Keratinocyte (primary cell): Measurements from ENCODE around the gene ADRA2C. TPM values are rescaled to one million over a fixed set of nuclear protein-coding genes. Genes with fewer than 3 reads are reported as not detected.

ENCODE experiments used
- DNase-seq: peaks from one replicate; pipeline ENCODE4 v3.0.0-alpha.2; 2011; ENCODE audit warnings: low read depth, missing footprints, low spot score
- FAIRE-seq: peaks from 2 replicates; lab custom pipeline; 2011; peaks lifted over from hg19 to GRCh38; lab: Jason Lieb, UNC
- H2AFZ ChIP-seq: 2 replicates; pipeline ENCODE4 v1.6.0; 2012; ENCODE audit warnings: low read length, control low read depth, inconsistent platforms; ENCODE audit not compliant: control insufficient read depth
- H3K27ac ChIP-seq: 2 replicates; pipeline ENCODE4 v1.5.1; 2011; ENCODE audit warnings: low read length; ENCODE audit not compliant: control insufficient read depth, insufficient read depth
- H3K27me3 ChIP-seq: 3 replicates; pipeline ENCODE4 v1.6.0; 2011; ENCODE audit warnings: low read length; ENCODE audit not compliant: control insufficient read depth, insufficient read depth; ENCODE audit errors: extremely low read depth
- H3K36me3 ChIP-seq, 2 experiments: 2 replicates in 1 of 2; 3 replicates in 1 of 2; pipeline ENCODE4 v1.5.1; 2011; ENCODE audit warnings: low read length in 2 of 2, mild to moderate bottlenecking in 1 of 2; ENCODE audit not compliant: control insufficient read depth in 2 of 2, insufficient read depth in 2 of 2; ENCODE audit errors: extremely low read depth in 1 of 2
- H3K4me1 ChIP-seq: 3 replicates; pipeline ENCODE4 v1.5.1; 2011; ENCODE audit warnings: low read length; ENCODE audit not compliant: control insufficient read depth, insufficient read depth; ENCODE audit errors: extremely low read depth
- H3K4me2 ChIP-seq: 3 replicates; pipeline ENCODE4 v1.6.0; 2011; ENCODE audit warnings: low read depth, low read length; ENCODE audit not compliant: control insufficient read depth, insufficient read depth; ENCODE audit errors: extremely low read depth
- H3K4me3 ChIP-seq, 3 experiments: fragments of 200-600 bp in 1 of 3; sonication (generic) in 1 of 3; 2 replicates in 2 of 3; 3 replicates in 1 of 3; pipeline ENCODE4 v1.5.1; 2011 to 2016; ENCODE audit warnings: low read length in 3 of 3, mild to moderate bottlenecking in 3 of 3, control low read depth in 2 of 3, inconsistent platforms in 1 of 3, low read depth in 1 of 3, mixed read lengths in 1 of 3, mixed run types in 1 of 3, moderate library complexity in 1 of 3; ENCODE audit not compliant: control insufficient read depth in 2 of 3, insufficient read depth in 2 of 3; ENCODE audit errors: extremely low read depth in 1 of 3
- H3K79me2 ChIP-seq: 2 replicates; pipeline ENCODE4 v1.6.0; 2012; ENCODE audit warnings: low read length; ENCODE audit not compliant: control insufficient read depth, insufficient read depth
- H3K9ac ChIP-seq: 3 replicates; pipeline ENCODE4 v1.6.0; 2011; ENCODE audit warnings: low read length; ENCODE audit not compliant: control insufficient read depth, insufficient read depth; ENCODE audit errors: extremely low read depth
- H3K9me1 ChIP-seq: 3 replicates; pipeline ENCODE4 v1.6.0; 2011; ENCODE audit warnings: low read length; ENCODE audit not compliant: control insufficient read depth, insufficient read depth; ENCODE audit errors: extremely low read depth
- H3K9me3 ChIP-seq: 2 replicates; pipeline ENCODE4 v1.5.1; 2012; ENCODE audit warnings: low read depth, low read length; ENCODE audit not compliant: control insufficient read depth
- H4K20me1 ChIP-seq: 3 replicates; pipeline ENCODE4 v1.6.0; 2011; ENCODE audit warnings: low read length; ENCODE audit not compliant: control insufficient read depth, insufficient read depth; ENCODE audit errors: extremely low read depth
- CTCF ChIP-seq, 3 experiments: IDR thresholded peaks in 1 of 3; conservative IDR thresholded peaks in 1 of 3; optimal IDR thresholded peaks in 1 of 3; 2 replicates in 2 of 3; 3 replicates in 1 of 3; pipeline versions ENCODE3 to v1.5.1; 2011; ENCODE audit warnings: low read length in 3 of 3, mild to moderate bottlenecking in 3 of 3, moderate library complexity in 2 of 3, control low read depth in 1 of 3, inconsistent platforms in 1 of 3; ENCODE audit not compliant: insufficient read depth in 2 of 3; ENCODE audit errors: extremely low read depth in 1 of 3
- EZH2 ChIP-seq: IDR thresholded peaks from one replicate; pipeline ENCODE4 v1.6.1; 2012; ENCODE audit warnings: inconsistent platforms, mild to moderate bottlenecking, low read length, moderate library complexity
- dilution Hi-C: fragments of 300-500 bp; cut with MboI; formaldehyde crosslinking; loops from one replicate; pipeline ENCODE4 v1.7.0; 2020; ENCODE audit warnings: low sequenced_read_pairs; ENCODE audit not compliant: extremely low pct_ligation_motif_present
- polyA plus RNA-seq, 5 experiments: library from polyadenylated mRNA; depleted of rRNA in 3 of 5; stranded (reverse) in 3 of 5; stranded (forward) in 1 of 5; unstranded in 1 of 5; fragments of >200 nt; gene quantifications; 1 replicate in 1 of 5; 2 replicates in 3 of 5; 3 replicates in 1 of 5; pipeline versions ENCODE4 v1.2.1 to v1.2.3, GENCODE V29; 2011 to 2012; ENCODE audit warnings: missing spikeins in 2 of 5, low read depth in 1 of 5, low replicate concordance in 1 of 5

Gene ADRA2C
- polyA plus RNA-seq, 1 donor (not counting 4 experiments of a cell fraction or from before 2014, with no cell fraction given): 0.05 TPM

DNA sequence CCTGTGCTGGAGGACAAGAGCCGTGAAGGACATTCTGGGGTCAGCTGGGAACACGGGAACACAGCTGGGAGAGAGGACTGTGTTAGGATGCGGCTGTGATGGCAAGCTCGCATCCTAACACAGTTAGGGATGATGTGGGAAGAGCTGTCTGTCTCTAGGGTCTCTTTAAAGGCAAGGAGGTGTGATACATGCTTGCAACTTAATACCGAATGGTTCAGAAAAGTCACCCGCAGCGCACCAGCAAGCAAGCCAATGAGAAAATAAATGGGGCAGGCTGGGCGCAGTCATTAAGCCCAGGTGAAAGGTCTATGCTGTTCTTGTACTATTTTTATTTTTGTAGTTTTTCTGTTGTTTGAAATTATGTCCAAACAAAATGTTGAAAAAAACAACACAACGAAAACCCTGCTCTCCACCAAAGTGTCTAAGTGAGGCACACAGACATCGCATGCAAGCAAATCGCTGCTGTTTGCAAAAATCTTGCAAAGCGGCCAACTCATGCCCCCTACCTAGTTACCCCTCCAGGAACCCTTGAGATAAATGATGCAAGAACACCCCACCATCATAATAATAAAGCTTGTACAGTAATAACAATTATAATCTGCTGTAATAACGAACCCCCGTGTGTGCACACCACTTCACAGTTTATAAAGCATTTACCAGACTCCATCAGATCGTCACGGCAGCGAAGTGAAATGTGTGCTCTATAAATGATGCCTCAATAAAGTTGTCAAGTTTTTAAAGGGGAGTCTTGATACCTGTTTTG lies 17.9 kb upstream of the ADRA2C start:
- H3K9ac ChIP-seq: no peak overlapping the region
- no peak overlapping the region for H3K4me3 ChIP-seq
- H3K27ac ChIP-seq: no peak overlapping the region
- TF ChIP-seq EZH2 (no peak), CTCF (optimal IDR thresholded peaks at IDR 0.05 in 1 of 3, IDR thresholded peaks at IDR 0.05 in 1 of 3, conservative IDR thresholded peaks at IDR 0.05 in 1 of 3; ENCODE audit: extremely low read depth in 1 of 3, insufficient read depth in 2 of 3, low read length in 3 of 3) (no peak)
- no peak overlapping the region for H2AFZ ChIP-seq
- peaks cover 3% of the 10 kb centered on the region for H3K27me3 ChIP-seq
- dilution Hi-C loops: no loop called here
- DNase-seq (no peak), FAIRE-seq (no peak)
- no peak overlapping the region for H3K4me2 ChIP-seq
- no peaks in the 10 kb centered on the region for H3K36me3 ChIP-seq
- H4K20me1 ChIP-seq: no peaks in the 10 kb centered on the region
- no peaks in the 10 kb centered on the region for H3K4me1 ChIP-seq
- H3K9me3 ChIP-seq: peaks cover 6% of the 10 kb centered on the region
- no peaks in the 10 kb centered on the region for H3K9me1 ChIP-seq
- no peaks in the 10 kb centered on the region for H3K79me2 ChIP-seq

DNA sequence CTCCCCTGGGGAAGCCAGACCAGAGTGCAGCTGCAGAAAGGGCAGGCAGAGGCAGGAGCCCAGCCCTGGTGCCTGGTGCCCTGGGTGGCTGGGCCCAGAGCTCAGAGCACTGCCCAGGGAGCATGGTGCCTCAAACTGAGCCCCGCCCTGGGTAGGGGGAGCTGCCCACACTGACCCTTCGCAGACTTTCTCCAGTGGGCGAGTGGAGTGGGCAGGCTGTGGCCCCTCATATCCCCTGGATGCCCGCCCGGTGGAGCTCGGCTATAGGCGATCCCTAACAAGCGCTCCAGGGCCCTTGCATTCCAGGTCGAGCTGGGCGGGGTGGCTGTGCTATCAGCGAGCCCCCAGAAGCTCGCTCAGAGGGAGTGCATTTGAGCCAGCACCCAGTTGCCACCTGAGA lies 17.1 kb upstream of the ADRA2C start:
- Histone ChIP-seq H3K9me3 (peaks cover 6% of the 10 kb centered on the region), H3K79me2 (no peaks in the 10 kb centered on the region), H3K36me3 (no peaks in the 10 kb centered on the region), H2AFZ (no peak overlapping the region), H3K4me1 (no peaks in the 10 kb centered on the region), H3K27ac (no peak overlapping the region), H3K9ac (no peak overlapping the region), H3K27me3 (peaks cover 3% of the 10 kb centered on the region), H3K9me1 (no peaks in the 10 kb centered on the region), H4K20me1 (no peaks in the 10 kb centered on the region), H3K4me3 (no peak overlapping the region), H3K4me2 (no peak overlapping the region)
- dilution Hi-C loops: no loop called here
- DNase-seq: no peak
- FAIRE-seq: no peak
- TF ChIP-seq CTCF (optimal IDR thresholded peaks at IDR 0.05 in 1 of 3, IDR thresholded peaks at IDR 0.05 in 1 of 3, conservative IDR thresholded peaks at IDR 0.05 in 1 of 3; ENCODE audit: extremely low read depth in 1 of 3, insufficient read depth in 2 of 3, low read length in 3 of 3) (no peak), EZH2 (no peak)
